Measurements from ENCODE around the gene ELOVL7. TPM values are rescaled to one million over a fixed set of nuclear protein-coding genes. Genes with fewer than 3 reads are reported as not detected.

ELOVL7 gene
- total and polyA plus RNA-seq, 10 of the 15 experiments (the other 5 are each of a cell fraction or from before 2014, with no cell fraction given): 0.26 to 1.2 (median 0.92) TPM

DNA sequence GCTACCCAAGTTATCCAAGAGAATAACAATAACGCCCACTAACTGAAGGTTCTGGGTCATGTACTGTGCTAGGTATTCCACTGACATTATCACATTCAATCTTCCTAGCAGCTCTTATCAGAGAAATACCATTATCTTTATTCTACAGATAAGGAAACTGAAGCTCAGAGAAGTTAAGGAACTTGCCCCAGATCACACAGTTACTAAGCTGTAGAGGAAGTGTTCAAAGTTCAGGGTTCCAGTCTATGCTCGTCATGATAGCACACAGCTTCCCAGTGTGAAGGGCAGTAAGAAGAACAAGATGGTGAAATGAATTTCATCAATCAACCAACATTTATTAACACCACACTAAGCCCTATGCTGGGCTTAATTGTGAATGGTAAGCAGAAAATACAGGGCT is 29.6 kb downstream of the ELOVL7 start:
- Histone ChIP-seq H4K20me1 (ENCODE audit: control insufficient read depth, insufficient read depth) (no peaks in the 10 kb centered on the region), H2AFZ (ENCODE audit: control insufficient read depth, low read depth, low read length) (no peak overlapping the region), H3K27me3 (replicated peaks in 1 of 2; ENCODE audit: control insufficient read depth in 2 of 2, insufficient read depth in 2 of 2, low read length in 1 of 2) (no peaks in the 10 kb centered on the region), H3K27ac (ENCODE audit: control insufficient read depth, insufficient read depth) (no peak overlapping the region), H3K4me1 (ENCODE audit: control insufficient read depth, insufficient read depth, low read length) (no peaks in the 10 kb centered on the region), H3K4me3 (no peak overlapping the region), H3K9me3 (replicated peaks; ENCODE audit: control insufficient read depth, insufficient read depth, low read length) (no peaks in the 10 kb centered on the region; the same call in 2 of the 3 replicates), H3K9ac (ENCODE audit: control insufficient read depth, insufficient read depth, low read length) (no peak overlapping the region), H3K79me2 (ENCODE audit: control insufficient read depth, insufficient read depth, low read length) (no peaks in the 10 kb centered on the region), H3K4me2 (ENCODE audit: control insufficient read depth, insufficient read depth) (no peak overlapping the region), H3K36me3 (ENCODE audit: control insufficient read depth in 2 of 2, insufficient read depth in 2 of 2, low read length in 1 of 2) (no peaks in the 10 kb centered on the region)
- SMC1A ChIA-PET (ENCODE audit: uncharacterized antibody, unreplicated experiment): no interaction called here
- DNase-seq (ENCODE audit: low read depth, low spot score): no peak
- BruUV-seq (replicated peaks): no TSS peak
- in situ Hi-C loops (cut with MboI): no loop called here
- WGBS (ENCODE audit: insufficient coverage, insufficient replicate concordance, low lambda C conversion rate, missing lambda C conversion rate): 44% methylated on average over 2 of the region's 2 CpGs
- no peak for TF ChIP-seq MXI1 (IDR thresholded peaks at IDR 0.05; ENCODE audit: low read depth, low read length)
- no peak for TF ChIP-seq TCF12 (IDR thresholded peaks at IDR 0.05; ENCODE audit: low read depth, low read length)
- CTCF ChIA-PET: no interaction called here
- no peak for ATAC-seq
- POLR2A ChIA-PET: no interaction called here
- intact Hi-C loops (cut with micrococcal nuclease; ENCODE audit: unreplicated experiment): no loop called here
- no peak for FAIRE-seq
- RAD21 ChIA-PET (ENCODE audit: unreplicated experiment): no interaction called here

DNA sequence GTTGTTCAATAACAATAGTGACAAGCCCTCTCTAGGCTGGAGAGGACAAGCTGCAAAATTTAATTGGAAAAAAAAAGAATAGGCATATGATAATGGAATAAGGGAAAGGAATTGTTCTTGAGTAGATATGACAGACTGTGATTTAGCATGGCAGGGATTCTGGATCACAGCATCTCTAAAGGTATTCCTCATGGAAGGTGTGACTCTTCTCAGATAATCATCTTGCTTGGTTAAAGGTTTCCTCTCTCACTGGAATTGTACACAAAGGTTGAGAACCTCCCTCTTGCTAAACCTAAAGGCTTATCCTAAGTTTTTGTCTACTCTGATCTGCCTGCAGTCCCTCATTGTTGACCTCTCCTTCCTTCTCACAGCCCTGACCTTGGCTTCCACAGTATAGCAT is 31.6 kb downstream of the ELOVL7 start:
- H3K4me1 ChIP-seq (ENCODE audit: control insufficient read depth, insufficient read depth, low read length): no peaks in the 10 kb centered on the region
- no peaks in the 10 kb centered on the region for H4K20me1 ChIP-seq (ENCODE audit: control insufficient read depth, insufficient read depth)
- in situ Hi-C loops (cut with MboI) (no loop called here), intact Hi-C loops (cut with micrococcal nuclease; ENCODE audit: unreplicated experiment) (no loop called here)
- ChIA-PET RAD21 (ENCODE audit: unreplicated experiment) (no interaction called here), CTCF (no interaction called here), SMC1A (ENCODE audit: uncharacterized antibody, unreplicated experiment) (no interaction called here), POLR2A (no interaction called here)
- H3K27ac ChIP-seq (ENCODE audit: control insufficient read depth, insufficient read depth): no peak overlapping the region
- H3K9ac ChIP-seq (ENCODE audit: control insufficient read depth, insufficient read depth, low read length): no peak overlapping the region
- no TSS peak for BruUV-seq (replicated peaks)
- no peak overlapping the region for H2AFZ ChIP-seq (ENCODE audit: control insufficient read depth, low read depth, low read length)
- no peaks in the 10 kb centered on the region for H3K9me3 ChIP-seq (replicated peaks; ENCODE audit: control insufficient read depth, insufficient read depth, low read length)
- H3K4me3 ChIP-seq: no peak overlapping the region
- H3K27me3 ChIP-seq (replicated peaks in 1 of 2; ENCODE audit: control insufficient read depth in 2 of 2, insufficient read depth in 2 of 2, low read length in 1 of 2): no peaks in the 10 kb centered on the region
- FAIRE-seq (peak; percentile 44), ATAC-seq (no peak), DNase-seq (ENCODE audit: low read depth, low spot score) (no peak)
- no peaks in the 10 kb centered on the region for H3K79me2 ChIP-seq (ENCODE audit: control insufficient read depth, insufficient read depth, low read length)
- H3K4me2 ChIP-seq (ENCODE audit: control insufficient read depth, insufficient read depth): no peak overlapping the region
- no peaks in the 10 kb centered on the region for H3K36me3 ChIP-seq (ENCODE audit: control insufficient read depth in 2 of 2, insufficient read depth in 2 of 2, low read length in 1 of 2)
- no peak for TF ChIP-seq IRF4 (IDR thresholded peaks at IDR 0.05; ENCODE audit: low read depth, low read length)
- TF ChIP-seq SMAD1 (IDR thresholded peaks at IDR 0.05; ENCODE audit: low read depth, partially characterized antibody): no peak
- TF ChIP-seq NRF1 (conservative IDR thresholded peaks at IDR 0.05; ENCODE audit: low read depth, low read length): no peak
- TF ChIP-seq CREM (IDR thresholded peaks at IDR 0.05; ENCODE audit: low read depth): no peak
- no peak for TF ChIP-seq ZNF207 (IDR thresholded peaks at IDR 0.05; ENCODE audit: borderline replicate concordance)
- no peak for TF ChIP-seq ATF7 (IDR thresholded peaks at IDR 0.05; ENCODE audit: low read depth)
- TF ChIP-seq FOXM1 (IDR thresholded peaks at IDR 0.05; ENCODE audit: low read depth, low read length): no peak
- no peak for TF ChIP-seq CTCF (IDR thresholded peaks at IDR 0.05 in 2 of 3, conservative IDR thresholded peaks at IDR 0.05 in 1 of 3; ENCODE audit: control insufficient read depth in 2 of 3, extremely low read depth in 1 of 3, insufficient read depth in 1 of 3, low read depth in 3 of 3, low read length in 3 of 3)
- no peak for TF ChIP-seq CREB1 (IDR thresholded peaks at IDR 0.05; ENCODE audit: low read depth)
- TF ChIP-seq, protein P1, sequence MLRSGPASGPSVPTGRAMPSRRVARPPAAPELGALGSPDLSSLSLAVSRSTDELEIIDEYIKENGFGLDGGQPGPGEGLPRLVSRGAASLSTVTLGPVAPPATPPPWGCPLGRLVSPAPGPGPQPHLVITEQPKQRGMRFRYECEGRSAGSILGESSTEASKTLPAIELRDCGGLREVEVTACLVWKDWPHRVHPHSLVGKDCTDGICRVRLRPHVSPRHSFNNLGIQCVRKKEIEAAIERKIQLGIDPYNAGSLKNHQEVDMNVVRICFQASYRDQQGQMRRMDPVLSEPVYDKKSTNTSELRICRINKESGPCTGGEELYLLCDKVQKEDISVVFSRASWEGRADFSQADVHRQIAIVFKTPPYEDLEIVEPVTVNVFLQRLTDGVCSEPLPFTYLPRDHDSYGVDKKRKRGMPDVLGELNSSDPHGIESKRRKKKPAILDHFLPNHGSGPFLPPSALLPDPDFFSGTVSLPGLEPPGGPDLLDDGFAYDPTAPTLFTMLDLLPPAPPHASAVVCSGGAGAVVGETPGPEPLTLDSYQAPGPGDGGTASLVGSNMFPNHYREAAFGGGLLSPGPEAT (IDR thresholded peaks at IDR 0.05; ENCODE audit: low read depth): no peak
- no peak for TF ChIP-seq RUNX3 (IDR thresholded peaks at IDR 0.05; ENCODE audit: low read length)
- no peak for TF ChIP-seq ELK1 (IDR thresholded peaks at IDR 0.05; ENCODE audit: low read depth, low read length)
- TF ChIP-seq, protein P2, sequence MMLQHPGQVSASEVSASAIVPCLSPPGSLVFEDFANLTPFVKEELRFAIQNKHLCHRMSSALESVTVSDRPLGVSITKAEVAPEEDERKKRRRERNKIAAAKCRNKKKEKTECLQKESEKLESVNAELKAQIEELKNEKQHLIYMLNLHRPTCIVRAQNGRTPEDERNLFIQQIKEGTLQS (IDR thresholded peaks at IDR 0.05; ENCODE audit: borderline replicate concordance, extremely low read depth, low read depth, low read length): no peak
